ENCODE measurements around the gene R3HDM1. TPM values are rescaled to one million over a fixed set of nuclear protein-coding genes. Genes with fewer than 3 reads are reported as not detected.

R3HDM1 gene
- total and polyA plus RNA-seq, 2 donors (not counting 1 experiment from before 2014, with no cell fraction given) = 12.4 to 33.1 TPM

DNA sequence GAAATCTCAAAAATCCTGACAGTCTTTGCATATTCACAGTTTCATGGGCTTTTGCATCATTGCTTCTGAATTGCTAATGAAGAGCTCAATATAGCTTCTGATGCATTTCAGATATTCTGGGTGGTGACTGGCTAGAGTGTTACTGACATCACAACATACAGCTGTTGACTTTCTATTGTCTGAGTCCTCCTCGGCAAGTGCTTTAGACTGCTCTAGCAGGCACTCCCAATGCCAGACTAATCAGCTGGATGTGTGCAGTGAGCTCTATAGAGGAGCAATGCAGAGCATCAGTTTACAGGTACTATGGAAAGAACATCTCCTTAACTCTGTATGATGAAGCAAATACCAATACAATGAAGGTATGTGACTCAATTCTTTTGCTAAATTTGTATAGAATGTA, 54.9 kb downstream of the R3HDM1 start:
- Histone ChIP-seq H3K9me3 (ENCODE audit: control insufficient read depth, insufficient read depth, low read depth, low read length) (no peaks in the 10 kb centered on the region), H3K79me2 (ENCODE audit: control insufficient read depth, insufficient read depth, low read length) (no peaks in the 10 kb centered on the region), H3K36me3 (ENCODE audit: control insufficient read depth, insufficient read depth, low read length) (no peaks in the 10 kb centered on the region), H4K20me1 (ENCODE audit: control insufficient read depth, extremely low read depth, insufficient read depth, low read length) (no peaks in the 10 kb centered on the region), H3K9ac (ENCODE audit: insufficient read depth, low read length) (no peak overlapping the region), H3K27me3 (ENCODE audit: control insufficient read depth, insufficient read depth, low read length) (no peaks in the 10 kb centered on the region), H3K27ac (ENCODE audit: insufficient read depth, low read length) (no peak overlapping the region), H2AFZ (ENCODE audit: low read length) (no peak overlapping the region), H3K4me2 (ENCODE audit: extremely low read depth, insufficient read depth, low read length) (no peak overlapping the region), H3K4me3 (replicated peaks in 1 of 4; ENCODE audit: control extremely low read depth in 1 of 4, insufficient read depth in 1 of 4, low read depth in 3 of 4, low read length in 4 of 4) (no peak overlapping the region), H3K4me1 (ENCODE audit: control insufficient read depth, extremely low read depth, insufficient read depth, low read length) (no peaks in the 10 kb centered on the region)
- no peak for DNase-seq (ENCODE audit: low read depth in 2 of 2)
- TF ChIP-seq, protein P1, sequence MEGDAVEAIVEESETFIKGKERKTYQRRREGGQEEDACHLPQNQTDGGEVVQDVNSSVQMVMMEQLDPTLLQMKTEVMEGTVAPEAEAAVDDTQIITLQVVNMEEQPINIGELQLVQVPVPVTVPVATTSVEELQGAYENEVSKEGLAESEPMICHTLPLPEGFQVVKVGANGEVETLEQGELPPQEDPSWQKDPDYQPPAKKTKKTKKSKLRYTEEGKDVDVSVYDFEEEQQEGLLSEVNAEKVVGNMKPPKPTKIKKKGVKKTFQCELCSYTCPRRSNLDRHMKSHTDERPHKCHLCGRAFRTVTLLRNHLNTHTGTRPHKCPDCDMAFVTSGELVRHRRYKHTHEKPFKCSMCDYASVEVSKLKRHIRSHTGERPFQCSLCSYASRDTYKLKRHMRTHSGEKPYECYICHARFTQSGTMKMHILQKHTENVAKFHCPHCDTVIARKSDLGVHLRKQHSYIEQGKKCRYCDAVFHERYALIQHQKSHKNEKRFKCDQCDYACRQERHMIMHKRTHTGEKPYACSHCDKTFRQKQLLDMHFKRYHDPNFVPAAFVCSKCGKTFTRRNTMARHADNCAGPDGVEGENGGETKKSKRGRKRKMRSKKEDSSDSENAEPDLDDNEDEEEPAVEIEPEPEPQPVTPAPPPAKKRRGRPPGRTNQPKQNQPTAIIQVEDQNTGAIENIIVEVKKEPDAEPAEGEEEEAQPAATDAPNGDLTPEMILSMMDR (conservative IDR thresholded peaks at IDR 0.05 in 1 of 2, IDR thresholded peaks at IDR 0.05 in 1 of 2; ENCODE audit: low read depth in 1 of 2, low read length in 2 of 2) = no peak
- TF ChIP-seq EZH2 (IDR thresholded peaks at IDR 0.05; ENCODE audit: low read length, missing control alignments) = no peak

DNA sequence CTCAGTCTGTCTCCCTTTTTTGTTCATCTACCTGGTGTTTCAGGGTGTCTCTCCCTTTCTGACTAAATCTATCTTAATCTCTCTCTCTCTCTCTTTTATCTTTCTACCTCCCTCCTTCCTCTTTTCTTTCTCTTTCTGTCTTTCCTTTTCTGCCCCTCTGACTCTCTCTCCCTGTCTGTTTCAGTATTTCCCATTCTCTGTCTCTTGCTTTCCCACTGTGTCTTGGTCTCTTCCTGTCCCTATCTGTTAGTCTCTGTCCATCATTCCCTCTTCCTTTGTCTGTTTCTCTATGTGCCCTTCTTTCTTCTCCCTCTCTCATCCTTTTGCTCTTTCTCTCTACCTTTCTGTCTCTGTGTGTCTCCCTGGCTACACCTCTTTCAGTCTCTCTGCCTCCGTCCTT, 56.7 kb downstream of the R3HDM1 start:
- Histone ChIP-seq H2AFZ (ENCODE audit: low read length) (no peak overlapping the region), H3K36me3 (ENCODE audit: control insufficient read depth, insufficient read depth, low read length) (no peaks in the 10 kb centered on the region), H3K4me1 (ENCODE audit: control insufficient read depth, extremely low read depth, insufficient read depth, low read length) (no peaks in the 10 kb centered on the region), H3K9ac (ENCODE audit: insufficient read depth, low read length) (no peak overlapping the region), H3K4me3 (replicated peaks in 1 of 4; ENCODE audit: control extremely low read depth in 1 of 4, insufficient read depth in 1 of 4, low read depth in 3 of 4, low read length in 4 of 4) (no peak overlapping the region), H3K9me3 (ENCODE audit: control insufficient read depth, insufficient read depth, low read depth, low read length) (no peaks in the 10 kb centered on the region), H3K27me3 (ENCODE audit: control insufficient read depth, insufficient read depth, low read length) (no peaks in the 10 kb centered on the region), H3K27ac (ENCODE audit: insufficient read depth, low read length) (no peak overlapping the region), H3K79me2 (ENCODE audit: control insufficient read depth, insufficient read depth, low read length) (no peaks in the 10 kb centered on the region), H4K20me1 (ENCODE audit: control insufficient read depth, extremely low read depth, insufficient read depth, low read length) (no peaks in the 10 kb centered on the region), H3K4me2 (ENCODE audit: extremely low read depth, insufficient read depth, low read length) (no peak overlapping the region)
- no peak for TF ChIP-seq EZH2 (IDR thresholded peaks at IDR 0.05; ENCODE audit: low read length, missing control alignments)
- TF ChIP-seq, protein P1 (conservative IDR thresholded peaks at IDR 0.05 in 1 of 2, IDR thresholded peaks at IDR 0.05 in 1 of 2; ENCODE audit: low read depth in 1 of 2, low read length in 2 of 2) = no peak
- DNase-seq (ENCODE audit: low read depth in 2 of 2) = no peak

DNA sequence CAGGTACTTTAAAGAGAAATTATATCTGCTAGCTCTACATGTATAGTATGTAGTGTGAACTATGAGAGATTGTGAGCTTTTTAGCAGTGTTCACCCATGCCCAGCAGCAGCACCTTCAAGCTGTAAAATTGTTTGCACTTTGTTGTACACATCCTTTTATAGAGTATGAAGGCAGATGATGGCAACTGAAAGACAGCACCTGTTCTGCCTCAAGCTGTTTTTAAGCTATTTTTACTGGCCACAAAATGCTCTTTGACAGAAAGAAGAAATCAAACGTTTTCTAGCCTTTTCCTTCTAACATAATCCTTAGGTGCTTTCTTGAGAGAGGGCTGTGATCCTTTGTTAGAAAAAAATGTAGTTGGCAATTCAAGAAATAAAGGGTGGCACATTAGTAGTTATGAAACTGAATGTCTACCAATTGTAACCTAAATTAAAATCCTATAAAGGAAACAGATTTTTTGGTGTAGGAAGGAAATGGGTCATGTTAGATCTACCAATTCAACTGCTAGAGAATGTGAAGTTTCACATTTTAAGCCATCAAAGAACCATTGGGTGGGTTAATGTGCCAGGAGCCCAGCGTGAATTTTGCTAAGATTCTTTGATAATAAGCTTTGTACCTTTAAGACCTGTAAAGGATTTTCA, 59.5 kb downstream of the R3HDM1 start:
- no peak overlapping the region for H3K4me2 ChIP-seq (ENCODE audit: extremely low read depth, insufficient read depth, low read length)
- no peaks in the 10 kb centered on the region for H3K36me3 ChIP-seq (ENCODE audit: control insufficient read depth, insufficient read depth, low read length)
- no peaks in the 10 kb centered on the region for H3K27me3 ChIP-seq (ENCODE audit: control insufficient read depth, insufficient read depth, low read length)
- H3K9ac ChIP-seq (ENCODE audit: insufficient read depth, low read length) = no peak overlapping the region
- DNase-seq (ENCODE audit: low read depth in 2 of 2) = no peak
- H3K9me3 ChIP-seq (ENCODE audit: control insufficient read depth, insufficient read depth, low read depth, low read length) = no peaks in the 10 kb centered on the region
- H4K20me1 ChIP-seq (ENCODE audit: control insufficient read depth, extremely low read depth, insufficient read depth, low read length) = no peaks in the 10 kb centered on the region
- H3K27ac ChIP-seq (ENCODE audit: insufficient read depth, low read length) = no peak overlapping the region
- no peaks in the 10 kb centered on the region for H3K79me2 ChIP-seq (ENCODE audit: control insufficient read depth, insufficient read depth, low read length)
- TF ChIP-seq EZH2 (IDR thresholded peaks at IDR 0.05; ENCODE audit: low read length, missing control alignments) = no peak
- TF ChIP-seq, protein P1 (conservative IDR thresholded peaks at IDR 0.05 in 1 of 2, IDR thresholded peaks at IDR 0.05 in 1 of 2; ENCODE audit: low read depth in 1 of 2, low read length in 2 of 2) = no peak
- no peaks in the 10 kb centered on the region for H3K4me1 ChIP-seq (ENCODE audit: control insufficient read depth, extremely low read depth, insufficient read depth, low read length)
- no peak overlapping the region for H3K4me3 ChIP-seq (replicated peaks in 1 of 4; ENCODE audit: control extremely low read depth in 1 of 4, insufficient read depth in 1 of 4, low read depth in 3 of 4, low read length in 4 of 4)
- no peak overlapping the region for H2AFZ ChIP-seq (ENCODE audit: low read length)
